Adrenal gland (tissue), 12 donors: ENCODE results near the gene ARHGEF7. TPM values are rescaled to one million over a fixed set of nuclear protein-coding genes. Genes with fewer than 3 reads are reported as not detected.

Experiments used
- DNase-seq, 7 donors: peaks; one replicate each; pipeline ENCODE4 v3.0.0-alpha.2; 2019 to 2020
- H3K27ac ChIP-seq, 5 donors: fragments of 200-600 bp; sonication (generic) in 4 of 5; 1 replicate in 3 of 5; 2 replicates in 2 of 5; pipeline versions ENCODE4 v1.5.1 to v1.8.0; 2016 to 2020; ENCODE audit warnings: mild to moderate bottlenecking in 1 of 5
- H3K27me3 ChIP-seq: fragments of 200-600 bp; 2 replicates; pipeline ENCODE4 v1.8.0; 2021
- H3K36me3 ChIP-seq, 2 donors: fragments of 200-600 bp; replicated peaks in 1 of 2; 1 replicate in 1 of 2; 2 replicates in 1 of 2; pipeline versions ENCODE4 v1.5.1 to v1.8.0; 2018 to 2022
- H3K4me1 ChIP-seq, 2 donors: fragments of 200-600 bp; replicated peaks in 1 of 2; 1 replicate in 1 of 2; 2 replicates in 1 of 2; pipeline versions ENCODE4 v1.5.1 to v1.8.0; 2018 to 2021
- H3K4me3 ChIP-seq, 4 donors: fragments of 200-600 bp; sonication (generic) in 3 of 4; one replicate each; pipeline ENCODE4 v1.5.1; 2016 to 2018
- H3K9me3 ChIP-seq, 3 donors: fragments of 200-600 bp; sonication (generic) in 1 of 3; replicated peaks in 1 of 3; 1 replicate in 2 of 3; 2 replicates in 1 of 3; pipeline versions ENCODE4 v1.5.1 to v1.8.0; 2016 to 2021
- CTCF ChIP-seq, 6 experiments: fragments of 450-650 bp in 4 of 6; fragments of 200-600 bp in 2 of 6; sonication (generic) in 1 of 6; IDR thresholded peaks; 1 replicate in 5 of 6; 2 replicates in 1 of 6; pipeline versions ENCODE4 v1.5.1 to v1.8.0; 2016 to 2021; ENCODE audit warnings: antibody characterized with exemption in 6 of 6, mild to moderate bottlenecking in 2 of 6, moderate library complexity in 1 of 6
- POLR2A ChIP-seq, 2 donors: fragments of 450-650 bp; IDR thresholded peaks; one replicate each; pipeline ENCODE4 v1.6.1; 2017; ENCODE audit warnings: antibody characterized with exemption in 2 of 2, mild to moderate bottlenecking in 2 of 2, moderate library complexity in 1 of 2
- WGBS, 4 donors: extraction: QIAGEN DNeasy Blood & Tissue Kit in 2 of 4; methylation state at CpG; one replicate each; pipeline versions ENCODE4 v1.1.5 to v1.1.7; 2013 to 2017; 5-methylcytosine and 5-hydroxymethylcytosine counted together
- intact Hi-C, 2 donors: fragments of 100-400 bp; cut with DNase I; formaldehyde crosslinking; loops; one replicate each; pipeline versions ENCODE4 v1.14.1 to v1.15.0; 2022 to 2023
- polyA plus RNA-seq, 3 donors: library from polyadenylated mRNA; stranded (reverse); fragments of 200-250 nt in 2 of 3; fragments of 350-450 nt in 1 of 3; fragmentation: Illumina TruSeq in 1 of 3; extraction: RNeasy Lipid Tissue Mini Kit (QIAGEN cat#74804) in 1 of 3; gene quantifications; one replicate each; pipeline ENCODE4 v1.2.3, GENCODE V29; 2013 to 2014
- total RNA-seq, 9 donors: library from RNA; depleted of rRNA in 4 of 9; stranded (reverse); fragments of >200 nt in 4 of 9; fragments of 120-200 nt in 1 of 9; fragmentation: NEBNext Ultra II Directional in 1 of 9; extraction: Animal tissue kit (Norgen Biotek cat#: 25700) in 1 of 9; gene quantifications; one replicate each; pipeline versions ENCODE4 v1.1.0 to v1.2.4, GENCODE V29; 2013 to 2023
- donor health status: healthy with polysubstance abuse.
- donor health status: Bipolar disorder and iron deficiency.
- donor health status: DM: yes; HTN: yes; CAD: no.
- donor health status: DM: no; HTN: no; CAD: no.
- donor health status: DM: no; HTN: no; CAD: no.
- donor health status: DM: yes; HTN: yes; CAD: no.

The ARHGEF7 gene
- total and polyA plus RNA-seq, 12 donors: 25.3 to 69.3 (median 53.2) TPM

- WGBS, 4 donors: 91 to 98% (median 97%) methylated on average over 4 of the region's 4 CpGs
- H3K4me3 ChIP-seq: no peak overlapping the region
- H3K27me3 ChIP-seq: no peaks in the 10 kb centered on the region
- no peaks in the 10 kb centered on the region for H3K9me3 ChIP-seq
- intact Hi-C loops: no loop called here
- no peak for TF ChIP-seq CTCF (IDR thresholded peaks at IDR 0.05)
- no peak for TF ChIP-seq POLR2A (IDR thresholded peaks at IDR 0.05)
- peaks cover 0 to 16% of the 10 kb centered on the region in 2 donors for H3K36me3 ChIP-seq
- no peaks in the 10 kb centered on the region for H3K4me1 ChIP-seq
- no peak overlapping the region for H3K27ac ChIP-seq
- peak in 1 of 7 donors; percentile 16 for DNase-seq
These were observed 147.2 kb downstream of the ARHGEF7 start for GRCh38 chr13:111262281-111262680.

GRCh38 chr13:111262715-111263114, 147.6 kb downstream of the ARHGEF7 start:
- WGBS, 4 donors: 85 to 91% (median 88%) methylated on average over 3 of the region's 3 CpGs

GRCh38 chr13:111263566-111263965, 148.5 kb downstream of the ARHGEF7 start:
- H3K27ac ChIP-seq: no peak overlapping the region
- no peaks in the 10 kb centered on the region for H3K27me3 ChIP-seq
- WGBS, 4 donors: 96 to 98% (median 97%) methylated on average over 3 of the region's 3 CpGs
- DNase-seq: no peak
- TF ChIP-seq POLR2A (IDR thresholded peaks at IDR 0.05) (no peak), CTCF (IDR thresholded peaks at IDR 0.05) (no peak)
- intact Hi-C loops: no loop called here
- peaks cover 0 to 25% of the 10 kb centered on the region in 2 donors for H3K36me3 ChIP-seq
- H3K9me3 ChIP-seq: no peaks in the 10 kb centered on the region
- no peaks in the 10 kb centered on the region for H3K4me1 ChIP-seq
- no peak overlapping the region for H3K4me3 ChIP-seq

More at GRCh38 chr13:111262715-111263114, 147.6 kb downstream of the ARHGEF7 start:
- no peak overlapping the region for H3K27ac ChIP-seq
- H3K36me3 ChIP-seq: peaks cover 0 to 21% of the 10 kb centered on the region in 2 donors
- no peak overlapping the region for H3K4me3 ChIP-seq
- TF ChIP-seq POLR2A (IDR thresholded peaks at IDR 0.05) (no peak), CTCF (IDR thresholded peaks at IDR 0.05) (no peak)
- no peaks in the 10 kb centered on the region for H3K4me1 ChIP-seq
- intact Hi-C loops: no loop called here
- no peaks in the 10 kb centered on the region for H3K27me3 ChIP-seq
- H3K9me3 ChIP-seq: no peaks in the 10 kb centered on the region
- DNase-seq: peak in 2 of 7 donors; percentile 22 to 44

- DNase-seq: peak in 1 of 7 donors; percentile 16
- 92 to 95% (median 93%) methylated on average over 14 of the region's 14 CpGs for WGBS, 4 donors
- intact Hi-C loops: no loop called here
These were observed 150.0 kb downstream of the ARHGEF7 start for GRCh38 chr13:111265006-111265700.

More at GRCh38 chr13:111265006-111265700, 150.0 kb downstream of the ARHGEF7 start:
- Histone ChIP-seq H3K9me3 (no peaks in the 10 kb centered on the region), H3K4me1 (no peaks in the 10 kb centered on the region), H3K27ac (no peak overlapping the region), H3K27me3 (no peaks in the 10 kb centered on the region), H3K36me3 (peaks cover 0 to 35% of the 10 kb centered on the region in 2 donors), H3K4me3 (no peak overlapping the region)
- TF ChIP-seq CTCF (IDR thresholded peaks at IDR 0.05): no peak
- no peak for TF ChIP-seq POLR2A (IDR thresholded peaks at IDR 0.05)
